SK-N-SH treated with all-trans-retinoic acid at 6 μM for 48 hours (cell line): Measurements from ENCODE around the gene NIP7.

ENCODE experiments used
- ATAC-seq: fragments of 200-7000 bp; cut with Tn5 transposase; 3 replicates; pipeline ENCODE4 v1.9.1; 2020; ENCODE audit warnings: mild to moderate bottlenecking, moderate library complexity
- ARNTL ChIP-seq: fragments of 450-650 bp; formaldehyde crosslinking; IDR thresholded peaks from 2 replicates; pipeline ENCODE4 v1.5.0; 2020; ENCODE audit warnings: low read depth, mild to moderate bottlenecking, moderate library complexity, borderline replicate concordance
- BACH2 ChIP-seq: fragments of 250-450 bp; sonication (Bioruptor Pico); IDR thresholded peaks from 2 replicates; pipeline ENCODE4 v1.9.0; 2021; ENCODE audit warnings: mild to moderate bottlenecking, borderline replicate concordance
- CREB5 ChIP-seq: fragments of 250-450 bp; sonication (Bioruptor Pico); IDR thresholded peaks from 2 replicates; pipeline ENCODE4 v1.5.1; 2020; ENCODE audit warnings: low read depth, mild to moderate bottlenecking, moderate library complexity
- CSDC2 ChIP-seq: fragments of 250-450 bp; sonication (Bioruptor Pico); IDR thresholded peaks from 2 replicates; pipeline ENCODE4 v1.5.0; 2020; ENCODE audit warnings: mild to moderate bottlenecking, moderate library complexity
- CSRNP3 ChIP-seq: fragments of 250-450 bp; sonication (Bioruptor Pico); IDR thresholded peaks from 2 replicates; pipeline ENCODE4 v1.5.1; 2021; ENCODE audit warnings: mild to moderate bottlenecking, moderate library complexity
- ESRRG ChIP-seq: fragments of 250-450 bp; sonication (Bioruptor Pico); IDR thresholded peaks from 2 replicates; pipeline ENCODE4 v1.6.1; 2021; ENCODE audit warnings: mild to moderate bottlenecking
- GLIS3 ChIP-seq: fragments of 250-450 bp; sonication (Bioruptor Pico); IDR thresholded peaks from 2 replicates; pipeline ENCODE4 v1.5.0; 2020; ENCODE audit warnings: mild to moderate bottlenecking, moderate library complexity
- ISL1 ChIP-seq: fragments of 250-450 bp; sonication (Bioruptor Pico); IDR thresholded peaks from 2 replicates; pipeline ENCODE4 v2.1.2; 2022; ENCODE audit warnings: mild to moderate bottlenecking, moderate library complexity
- OSR1 ChIP-seq: fragments of 250-450 bp; sonication (Bioruptor Pico); IDR thresholded peaks from 2 replicates; pipeline ENCODE4 v1.8.0; 2022; ENCODE audit warnings: moderate library complexity, mild to moderate bottlenecking, inconsistent platforms
- PATZ1 ChIP-seq: fragments of 250-450 bp; sonication (Bioruptor Pico); IDR thresholded peaks from 2 replicates; pipeline ENCODE4 v1.8.0; 2020; ENCODE audit warnings: mild to moderate bottlenecking, moderate library complexity, borderline replicate concordance
- POU6F1 ChIP-seq: fragments of 250-450 bp; sonication (Bioruptor Pico); IDR thresholded peaks from 2 replicates; pipeline ENCODE4 v1.8.0; 2021; ENCODE audit warnings: low read depth, mild to moderate bottlenecking, moderate library complexity, borderline replicate concordance
- PPARA ChIP-seq: fragments of 250-450 bp; sonication (Bioruptor Pico); IDR thresholded peaks from 2 replicates; pipeline ENCODE4 v1.5.0; 2020; ENCODE audit warnings: mild to moderate bottlenecking, borderline replicate concordance
- RARB ChIP-seq: fragments of 250-450 bp; sonication (Bioruptor Pico); IDR thresholded peaks from 2 replicates; pipeline ENCODE4 v1.8.0; 2021; ENCODE audit warnings: mild to moderate bottlenecking, moderate library complexity
- SNAI2 ChIP-seq: fragments of 250-450 bp; sonication (Bioruptor Pico); IDR thresholded peaks from 2 replicates; pipeline ENCODE4 v1.5.0; 2020; ENCODE audit warnings: mild to moderate bottlenecking, moderate library complexity
- TCF4 ChIP-seq: fragments of 250-450 bp; sonication (Bioruptor Pico); IDR thresholded peaks from 2 replicates; pipeline ENCODE4 v1.8.0; 2021; ENCODE audit warnings: mild to moderate bottlenecking, moderate library complexity, borderline replicate concordance
- ZC3H10 ChIP-seq: fragments of 250-450 bp; sonication (Bioruptor Pico); IDR thresholded peaks from 2 replicates; pipeline ENCODE4 v1.5.1; 2021; ENCODE audit warnings: mild to moderate bottlenecking, moderate library complexity
- ZFP3 ChIP-seq: fragments of 250-450 bp; sonication (Bioruptor Pico); IDR thresholded peaks from 2 replicates; pipeline ENCODE4 v1.5.0; 2020; ENCODE audit warnings: mild to moderate bottlenecking, moderate library complexity
- ZFP30 ChIP-seq: fragments of 450-650 bp; formaldehyde crosslinking; IDR thresholded peaks from 2 replicates; pipeline ENCODE4 v1.5.0; 2022; ENCODE audit warnings: mild to moderate bottlenecking, moderate library complexity
- ZNF565 ChIP-seq: fragments of 450-650 bp; formaldehyde crosslinking; conservative IDR thresholded peaks from 2 replicates; pipeline ENCODE4 v1.5.0; 2020; ENCODE audit warnings: low read depth, mild to moderate bottlenecking, moderate library complexity
- ZNF70 ChIP-seq: fragments of 450-650 bp; formaldehyde crosslinking; IDR thresholded peaks from 2 replicates; pipeline ENCODE4 v1.5.0; 2020; ENCODE audit warnings: mild to moderate bottlenecking, moderate library complexity
- ZNF8 ChIP-seq: fragments of 450-650 bp; formaldehyde crosslinking; IDR thresholded peaks from 2 replicates; pipeline ENCODE4 v1.5.0; 2020; ENCODE audit warnings: mild to moderate bottlenecking, moderate library complexity

Gene NIP7

GRCh38 chr16:69340095-69340644, 598 bp downstream of the NIP7 start:
- peak; percentile 30 for ATAC-seq
- no peak for TF ChIP-seq ZNF70
- no peak for TF ChIP-seq ZNF8 (CRISPR knock-in tag)
- TF ChIP-seq GLIS3: no peak
- no peak for TF ChIP-seq PATZ1 (CRISPR knock-in tag)
- TF ChIP-seq ZNF565 (CRISPR knock-in tag): no peak
- TF ChIP-seq CSDC2 (CRISPR knock-in tag): no peak
- no peak for TF ChIP-seq CREB5
- TF ChIP-seq ISL1 (CRISPR knock-in tag): no peak
- no peak for TF ChIP-seq TCF4 (CRISPR knock-in tag)

- ATAC-seq: no peak
- TF ChIP-seq TCF4 (CRISPR knock-in tag) (no peak), CSDC2 (CRISPR knock-in tag) (no peak), CSRNP3 (CRISPR knock-in tag) (no peak), SNAI2 (no peak), ARNTL (CRISPR knock-in tag) (no peak), POU6F1 (CRISPR knock-in tag) (no peak), BACH2 (CRISPR knock-in tag) (no peak), ISL1 (CRISPR knock-in tag) (no peak), ZC3H10 (no peak), CREB5 (no peak), PATZ1 (CRISPR knock-in tag) (no peak), RARB (CRISPR knock-in tag) (no peak), ZFP3 (CRISPR knock-in tag) (no peak), ZNF565 (CRISPR knock-in tag) (no peak), ZFP30 (CRISPR knock-in tag) (no peak), OSR1 (CRISPR knock-in tag) (no peak), GLIS3 (no peak)
- TF ChIP-seq, all 23 proteins: peak for 0
Measured at GRCh38 chr16:69344171-69344570, 4.6 kb downstream of the NIP7 start.

GRCh38 chr16:69345923-69346322, 6.4 kb downstream of the NIP7 start:
- no peak for TF ChIP-seq ZFP30 (CRISPR knock-in tag)
- TF ChIP-seq SNAI2: no peak
- no peak for TF ChIP-seq PATZ1 (CRISPR knock-in tag)
- no peak for TF ChIP-seq BACH2 (CRISPR knock-in tag)
- TF ChIP-seq ZNF70: no peak
- no peak for TF ChIP-seq TCF4 (CRISPR knock-in tag)
- TF ChIP-seq CREB5: no peak
- no peak for TF ChIP-seq ARNTL (CRISPR knock-in tag)
- TF ChIP-seq ZC3H10: no peak
- TF ChIP-seq ZFP3 (CRISPR knock-in tag): no peak
- no peak for TF ChIP-seq ISL1 (CRISPR knock-in tag)
- TF ChIP-seq ESRRG (CRISPR knock-in tag): no peak
- TF ChIP-seq PPARA: no peak
- TF ChIP-seq, all 23 proteins: peak for 0
- no peak for ATAC-seq
